Adrenal gland (tissue), 12 donors: ENCODE measurements around the gene BZW2. TPM values are rescaled to one million over a fixed set of nuclear protein-coding genes. Genes with fewer than 3 reads are reported as not detected.

Experiments
- DNase-seq, 7 donors: peaks; one replicate each; pipeline ENCODE4 v3.0.0-alpha.2; 2019 to 2020
- H3K27ac ChIP-seq, 5 donors: fragments of 200-600 bp; sonication (generic) in 4 of 5; 1 replicate in 3 of 5; 2 replicates in 2 of 5; pipeline versions ENCODE4 v1.5.1 to v1.8.0; 2016 to 2020; ENCODE audit warnings: mild to moderate bottlenecking in 1 of 5
- H3K27me3 ChIP-seq: fragments of 200-600 bp; 2 replicates; pipeline ENCODE4 v1.8.0; 2021
- H3K36me3 ChIP-seq, 2 donors: fragments of 200-600 bp; replicated peaks in 1 of 2; 1 replicate in 1 of 2; 2 replicates in 1 of 2; pipeline versions ENCODE4 v1.5.1 to v1.8.0; 2018 to 2022
- H3K4me1 ChIP-seq, 2 donors: fragments of 200-600 bp; replicated peaks in 1 of 2; 1 replicate in 1 of 2; 2 replicates in 1 of 2; pipeline versions ENCODE4 v1.5.1 to v1.8.0; 2018 to 2021
- H3K4me3 ChIP-seq, 4 donors: fragments of 200-600 bp; sonication (generic) in 3 of 4; one replicate each; pipeline ENCODE4 v1.5.1; 2016 to 2018
- H3K9me3 ChIP-seq, 3 donors: fragments of 200-600 bp; sonication (generic) in 1 of 3; replicated peaks in 1 of 3; 1 replicate in 2 of 3; 2 replicates in 1 of 3; pipeline versions ENCODE4 v1.5.1 to v1.8.0; 2016 to 2021
- CTCF ChIP-seq, 6 experiments: fragments of 450-650 bp in 4 of 6; fragments of 200-600 bp in 2 of 6; sonication (generic) in 1 of 6; IDR thresholded peaks; 1 replicate in 5 of 6; 2 replicates in 1 of 6; pipeline versions ENCODE4 v1.5.1 to v1.8.0; 2016 to 2021; ENCODE audit warnings: antibody characterized with exemption in 6 of 6, mild to moderate bottlenecking in 2 of 6, moderate library complexity in 1 of 6
- POLR2A ChIP-seq, 2 donors: fragments of 450-650 bp; IDR thresholded peaks; one replicate each; pipeline ENCODE4 v1.6.1; 2017; ENCODE audit warnings: antibody characterized with exemption in 2 of 2, mild to moderate bottlenecking in 2 of 2, moderate library complexity in 1 of 2
- WGBS, 4 donors: extraction: QIAGEN DNeasy Blood & Tissue Kit in 2 of 4; methylation state at CpG; one replicate each; pipeline versions ENCODE4 v1.1.5 to v1.1.7; 2013 to 2017; 5-methylcytosine and 5-hydroxymethylcytosine counted together
- intact Hi-C, 2 donors: fragments of 100-400 bp; cut with DNase I; formaldehyde crosslinking; loops; one replicate each; pipeline versions ENCODE4 v1.14.1 to v1.15.0; 2022 to 2023
- polyA plus RNA-seq, 3 donors: library from polyadenylated mRNA; stranded (reverse); fragments of 200-250 nt in 2 of 3; fragments of 350-450 nt in 1 of 3; fragmentation: Illumina TruSeq in 1 of 3; extraction: RNeasy Lipid Tissue Mini Kit (QIAGEN cat#74804) in 1 of 3; gene quantifications; one replicate each; pipeline ENCODE4 v1.2.3, GENCODE V29; 2013 to 2014
- total RNA-seq, 9 donors: library from RNA; depleted of rRNA in 4 of 9; stranded (reverse); fragments of >200 nt in 4 of 9; fragments of 120-200 nt in 1 of 9; fragmentation: NEBNext Ultra II Directional in 1 of 9; extraction: Animal tissue kit (Norgen Biotek cat#: 25700) in 1 of 9; gene quantifications; one replicate each; pipeline versions ENCODE4 v1.1.0 to v1.2.4, GENCODE V29; 2013 to 2023
- donor health status: healthy with polysubstance abuse.
- donor health status: Bipolar disorder and iron deficiency.
- donor health status: DM: yes; HTN: yes; CAD: no.
- donor health status: DM: no; HTN: no; CAD: no.
- donor health status: DM: no; HTN: no; CAD: no.
- donor health status: DM: yes; HTN: yes; CAD: no.

BZW2 gene
- total and polyA plus RNA-seq, 12 donors, result 11.1 to 46.5 (median 34.2) TPM

DNA sequence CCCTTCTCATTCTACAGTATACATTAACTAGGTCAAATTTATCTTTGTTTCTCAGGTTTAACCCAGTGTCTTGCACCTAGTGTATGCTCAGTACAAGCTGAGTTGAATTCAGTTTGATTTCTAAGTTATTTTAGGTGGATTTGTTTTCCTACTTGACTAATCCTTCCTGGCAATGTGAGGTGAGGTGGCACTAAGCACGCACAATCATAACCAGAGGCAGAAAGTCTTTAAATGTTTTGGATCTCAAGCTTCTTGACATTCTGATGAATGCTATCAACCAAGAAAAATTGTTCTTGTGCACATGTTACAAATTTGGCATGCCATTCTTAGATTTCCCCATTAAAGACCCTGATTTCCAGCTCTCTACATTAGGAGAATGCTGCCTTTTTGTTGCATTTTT is 3.2 kb downstream of the BZW2 start:
- WGBS, 4 donors, result 89 to 100% (median 95%) methylated on average over 1 of the region's 1 CpG
- H3K36me3 ChIP-seq, result no peaks in the 10 kb centered on the region
- no peak for DNase-seq
- TF ChIP-seq POLR2A (IDR thresholded peaks at IDR 0.05) (no peak), CTCF (IDR thresholded peaks at IDR 0.05) (no peak)
- peaks cover 10 to 39% of the 10 kb centered on the region in 2 donors for H3K4me1 ChIP-seq
- no peaks in the 10 kb centered on the region for H3K27me3 ChIP-seq
- no peak overlapping the region for H3K4me3 ChIP-seq
- intact Hi-C loops, result no loop called here
- H3K9me3 ChIP-seq, result no peaks in the 10 kb centered on the region
- H3K27ac ChIP-seq, result no peak overlapping the region

DNA sequence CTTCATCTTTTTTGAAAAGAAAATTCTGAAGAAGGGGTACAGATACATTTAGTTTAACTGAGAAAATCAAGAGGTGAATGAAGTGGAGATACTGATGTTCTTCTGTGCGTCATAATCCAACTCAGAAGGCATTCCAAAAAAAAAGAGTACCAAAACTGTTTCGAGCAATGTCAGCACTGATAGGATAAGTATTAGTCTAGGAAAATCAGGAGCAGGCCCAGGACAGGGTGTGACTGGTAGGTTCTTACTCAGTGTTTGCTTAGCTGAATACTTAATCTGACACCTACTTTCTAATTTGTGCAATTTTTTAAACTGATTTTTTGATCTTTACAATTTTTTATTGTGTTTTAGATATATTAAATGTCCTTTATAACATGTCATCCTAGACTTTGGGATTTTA is 4.3 kb downstream of the BZW2 start:
- Histone ChIP-seq H3K36me3 (no peaks in the 10 kb centered on the region), H3K27ac (no peak overlapping the region), H3K4me1 (peaks cover 10 to 35% of the 10 kb centered on the region in 2 donors), H3K27me3 (no peaks in the 10 kb centered on the region), H3K9me3 (no peaks in the 10 kb centered on the region), H3K4me3 (no peak overlapping the region)
- intact Hi-C loops, result no loop called here
- no peak for DNase-seq
- TF ChIP-seq CTCF (IDR thresholded peaks at IDR 0.05) (no peak), POLR2A (IDR thresholded peaks at IDR 0.05) (no peak)
- WGBS, 4 donors, result 93 to 99% (median 96%) methylated on average over 2 of the region's 2 CpGs

- peak in 4 of 7 donors; percentile 13 to 46 (median 23) for DNase-seq
- peak overlapping the region in 3 of 5 donors; percentile 19 to 36 (median 29) for H3K27ac ChIP-seq
- 52 to 63% (median 57%) methylated on average over 9 of the region's 9 CpGs for WGBS, 4 donors
- no peaks in the 10 kb centered on the region for H3K9me3 ChIP-seq
- H3K36me3 ChIP-seq, result no peaks in the 10 kb centered on the region
- peaks cover 10 to 35% of the 10 kb centered on the region in 2 donors for H3K4me1 ChIP-seq
- TF ChIP-seq POLR2A (IDR thresholded peaks at IDR 0.05), result no peak
- TF ChIP-seq CTCF (IDR thresholded peaks at IDR 0.05), result no peak
- H3K27me3 ChIP-seq, result no peaks in the 10 kb centered on the region
- intact Hi-C loops, result no loop called here
- H3K4me3 ChIP-seq, result no peak overlapping the region
Observed at GRCh38 chr7:16651396-16652239, 5.6 kb downstream of the BZW2 start.

DNA sequence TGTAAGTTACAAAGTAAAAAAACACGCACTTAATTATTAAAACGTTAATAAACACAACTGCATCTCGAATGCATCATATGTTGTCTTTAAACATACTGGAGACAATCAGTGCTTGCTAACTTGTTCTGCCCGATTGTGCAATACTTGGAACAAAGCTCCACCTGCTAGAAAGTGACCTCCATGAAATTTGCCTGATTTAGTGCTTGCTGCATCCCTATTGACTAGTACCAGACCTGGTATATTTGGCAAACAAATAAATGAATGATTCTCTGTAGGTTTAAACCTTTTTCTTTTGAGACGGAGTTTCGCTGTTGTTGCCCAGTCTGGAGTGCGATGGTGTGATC is 6.2 kb downstream of the BZW2 start:
- peaks cover 10 to 31% of the 10 kb centered on the region in 2 donors for H3K4me1 ChIP-seq
- H3K27ac ChIP-seq, result peak overlapping the region in 3 of 5 donors; percentile 19 to 36 (median 29)
- intact Hi-C loops, result no loop called here
- peak in 6 of 7 donors; percentile 33 to 64 (median 46) for DNase-seq
- no peak overlapping the region for H3K4me3 ChIP-seq
- H3K36me3 ChIP-seq, result no peaks in the 10 kb centered on the region
- H3K27me3 ChIP-seq, result no peaks in the 10 kb centered on the region
- H3K9me3 ChIP-seq, result no peaks in the 10 kb centered on the region
- WGBS, 4 donors, result 57 to 73% (median 64%) methylated on average over 7 of the region's 7 CpGs
- no peak for TF ChIP-seq CTCF (IDR thresholded peaks at IDR 0.05)
- no peak for TF ChIP-seq POLR2A (IDR thresholded peaks at IDR 0.05)
